Natural killer cell (primary cell): Measurements from ENCODE around the gene UPP2. TPM values are rescaled to one million over a fixed set of nuclear protein-coding genes. Genes with fewer than 3 reads are reported as not detected.

Source experiments
- ATAC-seq, 3 donors: fragments of 150-1000 bp in 2 of 3; fragments of 200-7000 bp in 1 of 3; cut with Tn5 transposase; 1 replicate in 1 of 3; 2 replicates in 2 of 3; pipeline ENCODE4 v1.10.0; 2021; ENCODE audit warnings: mild to moderate bottlenecking in 2 of 3, moderate library complexity in 2 of 3
- DNase-seq, 2 donors: peaks; one replicate each; pipeline versions ENCODE4 v3.0.0 to v3.0.0-alpha.2; 2013 to 2021; ENCODE audit warnings: mixed read lengths in 1 of 2
- H3K27ac ChIP-seq: one replicate; pipeline ENCODE4 v1.5.1; 2013; ENCODE audit warnings: mild to moderate bottlenecking, low read length
- H3K27me3 ChIP-seq: one replicate; pipeline ENCODE4 v1.6.1; 2013; ENCODE audit warnings: low read length; ENCODE audit not compliant: control insufficient read depth, insufficient read depth
- H3K36me3 ChIP-seq: one replicate; pipeline ENCODE4 v1.6.1; 2013; ENCODE audit warnings: low read length; ENCODE audit not compliant: control insufficient read depth, insufficient read depth
- H3K4me1 ChIP-seq: one replicate; pipeline ENCODE4 v1.6.1; 2013; ENCODE audit warnings: low read length; ENCODE audit not compliant: control insufficient read depth, insufficient read depth
- H3K4me3 ChIP-seq: one replicate; pipeline ENCODE4 v1.5.1; 2013; ENCODE audit warnings: low read length
- H3K9me3 ChIP-seq: one replicate; pipeline ENCODE4 v1.6.1; 2013; ENCODE audit warnings: low read length; ENCODE audit not compliant: control insufficient read depth, insufficient read depth
- H3K27ac Mint-ChIP-seq, 2 donors: one replicate each; pipeline ENCODE4 v1.8.0; 2022; ENCODE audit warnings: mild to moderate bottlenecking in 2 of 2, mixed read lengths in 2 of 2, moderate library complexity in 1 of 2
- H3K27me3 Mint-ChIP-seq, 2 donors: one replicate each; pipeline ENCODE4 v1.8.0; 2022; ENCODE audit warnings: low read depth in 2 of 2, mixed read lengths in 2 of 2
- H3K36me3 Mint-ChIP-seq: one replicate; pipeline ENCODE4 v1.8.0; 2022; ENCODE audit warnings: mixed read lengths
- H3K4me1 Mint-ChIP-seq, 2 donors: one replicate each; pipeline ENCODE4 v1.8.0; 2022; ENCODE audit warnings: mixed read lengths in 2 of 2
- H3K4me3 Mint-ChIP-seq: one replicate; pipeline ENCODE4 v1.8.0; 2022; ENCODE audit warnings: mild to moderate bottlenecking, moderate library complexity, mixed read lengths
- H3K9me3 Mint-ChIP-seq, 2 donors: one replicate each; pipeline ENCODE4 v1.8.0; 2022; ENCODE audit warnings: mixed read lengths in 2 of 2
- CTCF ChIP-seq: fragments of 200-600 bp; IDR thresholded peaks from one replicate; pipeline ENCODE4 v1.8.0; 2022; ENCODE audit warnings: antibody characterized with exemption
- WGBS: methylation state at CpG from one replicate; pipeline ENCODE4 v1.1.7; 2013; ENCODE audit warnings: missing lambda C conversion rate; ENCODE audit not compliant: insufficient coverage; 5-methylcytosine and 5-hydroxymethylcytosine counted together
- intact Hi-C: fragments of 100-400 bp; cut with micrococcal nuclease; formaldehyde crosslinking; loops from one replicate; pipeline ENCODE4 v1.14.2; 2022
- total RNA-seq, 4 donors: library from RNA; stranded (reverse); fragments of 120-200 nt in 1 of 4; gene quantifications; one replicate each; pipeline versions ENCODE4 v1.2.3 to v1.2.4, GENCODE V29; 2013 to 2022

Gene UPP2
- total RNA-seq, 3 donors from 2014 or later (not counting 1 experiment from before 2014, with no cell fraction given), result not detected

GRCh38 chr2:158072361-158072760 lies 29.3 kb upstream of the UPP2 start:
- no peak overlapping the region for H3K27ac ChIP-seq
- TF ChIP-seq CTCF, result no peak
- Mint-ChIP-seq H3K27ac (no peak overlapping the region), H3K9me3 (peaks cover 0 to 7% of the 10 kb centered on the region in 2 donors), H3K36me3 (no peaks in the 10 kb centered on the region), H3K4me1 (no peaks in the 10 kb centered on the region), H3K4me3 (no peak overlapping the region), H3K27me3 (peaks cover 0 to 3% of the 10 kb centered on the region in 2 donors)
- H3K4me3 ChIP-seq, result no peak overlapping the region
- no peak for ATAC-seq
- intact Hi-C loops, result no loop called here
- H3K4me1 ChIP-seq, result no peaks in the 10 kb centered on the region
- no peaks in the 10 kb centered on the region for H3K27me3 ChIP-seq
- WGBS, result 84% methylated on average over 1 of the region's 1 CpG
- H3K9me3 ChIP-seq, result no peaks in the 10 kb centered on the region
- DNase-seq, result no peak
- H3K36me3 ChIP-seq, result no peaks in the 10 kb centered on the region

GRCh38 chr2:158079672-158080071 lies 22.0 kb upstream of the UPP2 start:
- no peaks in the 10 kb centered on the region for H3K4me1 Mint-ChIP-seq
- ATAC-seq, result no peak
- 89% methylated on average over 3 of the region's 3 CpGs for WGBS
- Histone ChIP-seq H3K9me3 (no peaks in the 10 kb centered on the region), H3K27ac (no peak overlapping the region), H3K27me3 (no peaks in the 10 kb centered on the region), H3K4me1 (no peaks in the 10 kb centered on the region), H3K36me3 (no peaks in the 10 kb centered on the region), H3K4me3 (no peak overlapping the region)
- no peak overlapping the region for H3K4me3 Mint-ChIP-seq
- TF ChIP-seq CTCF, result no peak
- H3K27me3 Mint-ChIP-seq, result peaks cover 0 to 8% of the 10 kb centered on the region in 2 donors
- intact Hi-C loops, result no loop called here
- H3K9me3 Mint-ChIP-seq, result peaks cover 4 to 11% of the 10 kb centered on the region in 2 donors
- H3K27ac Mint-ChIP-seq, result no peak overlapping the region
- H3K36me3 Mint-ChIP-seq, result no peaks in the 10 kb centered on the region
- no peak for DNase-seq

GRCh38 chr2:158088093-158088492 lies 13.6 kb upstream of the UPP2 start:
- no CpG with 5 or more reads among the region's 3 CpGs for WGBS
- peaks cover 4% of the 10 kb centered on the region for H3K9me3 ChIP-seq
- Mint-ChIP-seq H3K27ac (no peak overlapping the region), H3K9me3 (peaks cover 0 to 2% of the 10 kb centered on the region in 2 donors), H3K4me3 (no peak overlapping the region), H3K4me1 (no peaks in the 10 kb centered on the region), H3K27me3 (peaks cover 0 to 3% of the 10 kb centered on the region in 2 donors), H3K36me3 (peaks cover 6% of the 10 kb centered on the region)
- H3K27me3 ChIP-seq, result no peaks in the 10 kb centered on the region
- DNase-seq, result no peak
- ATAC-seq, result no peak
- H3K4me3 ChIP-seq, result no peak overlapping the region
- no peaks in the 10 kb centered on the region for H3K36me3 ChIP-seq
- H3K4me1 ChIP-seq, result no peaks in the 10 kb centered on the region
- intact Hi-C loops, result no loop called here
- no peak overlapping the region for H3K27ac ChIP-seq
- no peak for TF ChIP-seq CTCF

GRCh38 chr2:158089322-158089721 lies 12.4 kb upstream of the UPP2 start:
- intact Hi-C loops, result no loop called here
- Histone ChIP-seq H3K9me3 (peaks cover 4% of the 10 kb centered on the region), H3K27me3 (no peaks in the 10 kb centered on the region), H3K4me1 (no peaks in the 10 kb centered on the region), H3K4me3 (no peak overlapping the region), H3K27ac (no peak overlapping the region), H3K36me3 (no peaks in the 10 kb centered on the region)
- 90% methylated on average over 5 of the region's 5 CpGs for WGBS
- H3K27me3 Mint-ChIP-seq, result peaks cover 0 to 3% of the 10 kb centered on the region in 2 donors
- ATAC-seq (no peak), DNase-seq (no peak)
- TF ChIP-seq CTCF, result no peak
- H3K4me1 Mint-ChIP-seq, result no peaks in the 10 kb centered on the region
- H3K36me3 Mint-ChIP-seq, result peaks cover 6% of the 10 kb centered on the region
- H3K4me3 Mint-ChIP-seq, result no peak overlapping the region
- H3K27ac Mint-ChIP-seq, result no peak overlapping the region
- peaks cover 0 to 2% of the 10 kb centered on the region in 2 donors for H3K9me3 Mint-ChIP-seq
